ENCODE results near the gene AGXT2.
A peak's percentile ranks its signal among the peaks of the same experiment; 100 is the strongest.

AGXT2 gene

DNA sequence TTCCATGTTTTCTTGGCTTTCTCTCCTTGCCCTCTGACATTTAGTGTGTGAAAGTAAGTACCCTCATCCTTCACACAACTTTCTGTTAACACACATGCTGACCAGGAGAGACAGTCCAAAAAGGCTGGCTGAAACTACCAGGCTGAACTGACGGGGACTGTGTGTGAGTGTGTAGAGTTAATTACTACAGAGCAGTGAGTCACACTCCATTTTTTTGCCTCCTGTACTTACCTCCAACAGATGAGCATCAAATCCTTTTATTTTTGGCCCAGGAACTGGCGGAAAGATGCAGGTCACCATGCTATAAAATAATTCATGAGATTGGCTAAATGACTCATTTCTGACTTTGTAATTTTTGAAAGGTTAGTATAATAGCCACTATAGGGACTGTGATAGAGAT, 20.2 kb upstream of the AGXT2 start:
- H3K9me3 Mint-ChIP-seq = no peaks in the 10 kb centered on the region
- no peaks in the 10 kb centered on the region for H3K4me1 Mint-ChIP-seq (ENCODE audit: low read depth)
- no peaks in the 10 kb centered on the region for H3K36me3 Mint-ChIP-seq (ENCODE audit: low read depth)
- no peak overlapping the region for H3K27ac Mint-ChIP-seq
- no peak for DNase-seq
- peaks cover 35% of the 10 kb centered on the region for H3K27me3 Mint-ChIP-seq
- H3K4me3 Mint-ChIP-seq = no peak overlapping the region

- H3K4me1 Mint-ChIP-seq (ENCODE audit: low read depth) = no peaks in the 10 kb centered on the region
- H3K27me3 Mint-ChIP-seq = peaks cover 45% of the 10 kb centered on the region
- H3K4me3 Mint-ChIP-seq = no peak overlapping the region
- no peaks in the 10 kb centered on the region for H3K9me3 Mint-ChIP-seq
- H3K36me3 Mint-ChIP-seq (ENCODE audit: low read depth) = no peaks in the 10 kb centered on the region
- no peak overlapping the region for H3K27ac Mint-ChIP-seq
- DNase-seq = no peak
These were observed 18.6 kb upstream of the AGXT2 start for GRCh38 chr5:35066260-35066795.

- Mint-ChIP-seq H3K4me3 (no peak overlapping the region), H3K36me3 (ENCODE audit: low read depth) (no peaks in the 10 kb centered on the region), H3K27ac (no peak overlapping the region)
These were observed 15.7 kb upstream of the AGXT2 start for GRCh38 chr5:35063414-35063813.

DNA sequence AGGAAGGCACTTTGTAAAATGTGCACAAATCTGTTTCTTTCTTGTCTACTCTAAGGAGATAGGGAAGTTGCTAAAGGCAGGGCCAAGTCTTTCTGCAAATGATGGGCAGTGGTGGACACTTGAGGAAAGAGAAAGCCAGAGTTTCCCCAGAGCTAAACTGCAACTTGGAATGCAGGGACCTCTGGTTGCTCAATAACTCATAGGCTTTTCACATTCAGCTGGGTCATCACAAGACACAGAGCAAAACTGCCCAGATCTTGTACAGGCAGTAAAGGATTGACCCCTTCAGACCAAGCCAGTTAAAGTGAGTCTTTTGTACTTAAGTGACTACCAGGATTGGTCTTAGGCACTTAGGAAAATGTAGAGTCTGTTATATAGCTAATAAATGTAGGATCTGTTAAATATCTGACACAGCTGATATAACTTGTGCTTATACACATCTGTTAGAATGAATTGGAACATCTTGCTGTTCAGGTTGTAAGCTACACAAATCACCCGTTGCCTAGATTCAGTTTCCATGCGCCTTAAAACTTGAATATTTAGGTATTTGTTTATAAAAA, 13.5 kb upstream of the AGXT2 start:
- Mint-ChIP-seq H3K27ac (no peak overlapping the region), H3K36me3 (ENCODE audit: low read depth) (no peaks in the 10 kb centered on the region), H3K4me1 (ENCODE audit: low read depth) (peaks cover 13% of the 10 kb centered on the region), H3K9me3 (no peaks in the 10 kb centered on the region), H3K4me3 (no peak overlapping the region), H3K27me3 (peaks cover 55% of the 10 kb centered on the region)
- no peak for DNase-seq

More at GRCh38 chr5:35063414-35063813, 15.7 kb upstream of the AGXT2 start:
- no peak for DNase-seq
- peaks cover 54% of the 10 kb centered on the region for H3K27me3 Mint-ChIP-seq
- H3K4me1 Mint-ChIP-seq (ENCODE audit: low read depth) = peaks cover 3% of the 10 kb centered on the region
- no peaks in the 10 kb centered on the region for H3K9me3 Mint-ChIP-seq

DNA sequence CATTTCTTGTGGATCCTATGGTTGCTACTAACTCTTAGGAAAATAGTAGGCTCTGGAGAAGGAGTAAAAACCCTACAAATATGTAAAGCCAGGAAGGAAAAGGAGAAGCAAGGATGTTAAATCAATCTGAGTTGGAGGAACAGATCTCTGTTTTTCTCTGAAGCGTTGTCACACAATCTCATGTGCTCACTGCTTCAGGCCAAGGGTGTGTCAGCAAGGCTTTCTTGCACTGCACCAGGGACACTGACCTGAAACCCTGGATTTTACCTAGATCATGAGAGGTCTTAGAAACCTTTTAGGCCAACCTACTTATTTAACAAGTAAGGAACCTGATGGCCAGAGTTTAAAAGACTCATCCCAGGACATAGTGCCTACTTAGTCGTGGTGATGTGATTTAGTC, 12.5 kb upstream of the AGXT2 start:
- H3K9me3 Mint-ChIP-seq = no peaks in the 10 kb centered on the region
- no peak overlapping the region for H3K4me3 Mint-ChIP-seq
- H3K27ac Mint-ChIP-seq = no peak overlapping the region
- no peaks in the 10 kb centered on the region for H3K36me3 Mint-ChIP-seq (ENCODE audit: low read depth)
- no peak for DNase-seq
- H3K4me1 Mint-ChIP-seq (ENCODE audit: low read depth) = peaks cover 13% of the 10 kb centered on the region
- H3K27me3 Mint-ChIP-seq = peaks cover 56% of the 10 kb centered on the region

DNA sequence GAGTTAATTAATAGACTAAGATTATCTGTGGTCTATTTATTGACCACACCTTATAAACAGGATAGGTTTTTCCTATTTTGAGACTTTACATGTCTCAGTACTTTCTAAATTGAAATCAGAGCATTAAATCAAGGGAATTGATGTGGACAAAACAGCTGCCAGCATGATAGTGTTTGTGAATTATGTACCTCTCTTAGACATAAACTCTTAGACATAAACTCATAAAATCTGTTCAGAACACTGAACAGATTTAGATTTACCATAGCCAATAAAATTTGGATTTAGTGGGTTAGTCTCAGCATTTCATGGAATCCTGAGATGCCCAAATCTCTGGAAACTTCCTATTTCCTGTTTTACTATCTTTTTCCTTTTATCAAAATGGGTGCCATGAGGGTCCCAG, 11.5 kb upstream of the AGXT2 start:
- Mint-ChIP-seq H3K27ac (no peak overlapping the region), H3K4me3 (no peak overlapping the region), H3K36me3 (ENCODE audit: low read depth) (no peaks in the 10 kb centered on the region), H3K9me3 (no peaks in the 10 kb centered on the region), H3K4me1 (ENCODE audit: low read depth) (peaks cover 13% of the 10 kb centered on the region), H3K27me3 (peaks cover 64% of the 10 kb centered on the region)
- no peak for DNase-seq

DNA sequence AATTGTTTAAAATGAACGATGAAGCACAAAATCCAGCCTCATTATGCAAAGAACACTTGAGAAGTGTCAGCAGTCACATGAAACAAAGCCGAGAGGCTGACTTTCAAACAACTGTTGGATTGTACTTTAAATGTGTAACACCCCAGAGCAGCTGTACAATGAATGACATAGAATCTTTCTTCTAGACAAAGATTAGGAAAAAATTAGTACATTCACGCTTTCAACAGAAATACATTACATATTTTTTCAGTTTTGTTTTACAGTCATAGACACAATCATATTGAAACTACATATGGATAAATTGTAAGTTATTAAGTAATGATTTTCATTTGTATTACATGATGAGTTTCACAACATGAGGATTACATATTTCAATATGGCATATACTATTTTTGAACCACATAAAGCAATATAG, 10.6 kb upstream of the AGXT2 start:
- Mint-ChIP-seq H3K27me3 (peaks cover 66% of the 10 kb centered on the region), H3K9me3 (no peaks in the 10 kb centered on the region), H3K4me1 (ENCODE audit: low read depth) (peaks cover 13% of the 10 kb centered on the region), H3K27ac (peak overlapping the region; percentile 47), H3K4me3 (no peak overlapping the region), H3K36me3 (ENCODE audit: low read depth) (no peaks in the 10 kb centered on the region)
- DNase-seq = no peak

- Mint-ChIP-seq H3K4me3 (no peak overlapping the region), H3K4me1 (ENCODE audit: low read depth) (peaks cover 13% of the 10 kb centered on the region), H3K27me3 (peaks cover 63% of the 10 kb centered on the region), H3K27ac (no peak overlapping the region), H3K36me3 (ENCODE audit: low read depth) (no peaks in the 10 kb centered on the region), H3K9me3 (no peaks in the 10 kb centered on the region)
- no peak for DNase-seq
These were observed 8.9 kb upstream of the AGXT2 start for GRCh38 chr5:35056686-35057085.

DNA sequence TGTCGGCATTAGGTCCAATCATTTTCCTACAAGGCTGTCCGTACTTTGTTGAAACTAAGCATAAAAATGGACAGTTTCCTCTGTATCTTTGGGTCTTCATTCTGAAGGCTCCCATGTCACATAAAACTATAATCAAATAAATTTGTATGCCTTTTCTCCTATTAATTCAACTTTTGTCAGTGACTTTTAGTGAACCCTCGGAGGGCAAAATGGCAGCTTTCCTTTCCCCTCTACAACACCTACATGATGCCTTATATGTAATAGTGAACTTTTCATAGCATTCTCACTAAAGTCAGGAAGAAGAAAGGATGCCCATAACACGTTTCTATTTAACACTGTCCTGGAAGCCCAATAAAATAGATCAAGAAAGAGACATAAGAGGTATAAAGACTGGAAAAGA, 5.1 kb upstream of the AGXT2 start:
- H3K36me3 Mint-ChIP-seq (ENCODE audit: low read depth) = no peaks in the 10 kb centered on the region
- no peak overlapping the region for H3K27ac Mint-ChIP-seq
- no peak for DNase-seq
- H3K27me3 Mint-ChIP-seq = peaks cover 68% of the 10 kb centered on the region
- H3K4me1 Mint-ChIP-seq (ENCODE audit: low read depth) = peaks cover 4% of the 10 kb centered on the region
- no peak overlapping the region for H3K4me3 Mint-ChIP-seq
- no peaks in the 10 kb centered on the region for H3K9me3 Mint-ChIP-seq

- no peak for DNase-seq
- no peaks in the 10 kb centered on the region for H3K9me3 Mint-ChIP-seq
- peaks cover 68% of the 10 kb centered on the region for H3K27me3 Mint-ChIP-seq
- H3K4me1 Mint-ChIP-seq (ENCODE audit: low read depth) = no peaks in the 10 kb centered on the region
- no peak overlapping the region for H3K27ac Mint-ChIP-seq
- no peak overlapping the region for H3K4me3 Mint-ChIP-seq
- H3K36me3 Mint-ChIP-seq (ENCODE audit: low read depth) = no peaks in the 10 kb centered on the region
These were observed 2.9 kb upstream of the AGXT2 start for GRCh38 chr5:35050541-35051126.

- H3K27ac Mint-ChIP-seq = no peak overlapping the region
- no peaks in the 10 kb centered on the region for H3K4me1 Mint-ChIP-seq (ENCODE audit: low read depth)
- no peak overlapping the region for H3K4me3 Mint-ChIP-seq
These were observed 1.2 kb upstream of the AGXT2 start for GRCh38 chr5:35048910-35049309.

DNA sequence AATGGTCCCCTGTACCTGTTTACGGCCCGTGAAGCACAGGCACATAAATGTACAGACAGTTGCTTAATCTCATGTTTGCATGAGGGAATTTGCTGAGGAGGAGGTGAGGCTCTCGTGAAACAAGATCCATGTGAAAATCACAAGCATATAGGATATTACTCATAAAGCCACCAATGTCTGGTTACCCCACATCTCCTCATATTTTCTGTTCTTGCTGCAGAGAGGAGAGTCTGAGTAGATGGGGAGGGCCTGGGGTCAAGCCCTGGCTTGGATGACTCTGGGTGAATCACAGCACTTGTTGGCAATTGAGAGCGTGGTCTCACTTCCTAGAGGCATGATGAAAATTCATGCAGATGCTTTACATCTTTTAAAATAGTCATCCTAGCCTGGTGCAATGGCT, 975 bp downstream of the AGXT2 start:
- H3K27ac Mint-ChIP-seq = no peak overlapping the region
- no peak overlapping the region for H3K4me3 Mint-ChIP-seq
- H3K36me3 Mint-ChIP-seq (ENCODE audit: low read depth) = no peaks in the 10 kb centered on the region
- H3K27me3 Mint-ChIP-seq = peaks cover 50% of the 10 kb centered on the region
- no peak for DNase-seq
- H3K9me3 Mint-ChIP-seq = no peaks in the 10 kb centered on the region
- H3K4me1 Mint-ChIP-seq (ENCODE audit: low read depth) = no peaks in the 10 kb centered on the region

More at GRCh38 chr5:35048910-35049309, 1.2 kb upstream of the AGXT2 start:
- no peak for DNase-seq
- peaks cover 61% of the 10 kb centered on the region for H3K27me3 Mint-ChIP-seq
- H3K36me3 Mint-ChIP-seq (ENCODE audit: low read depth) = no peaks in the 10 kb centered on the region
- H3K9me3 Mint-ChIP-seq = no peaks in the 10 kb centered on the region

DNA sequence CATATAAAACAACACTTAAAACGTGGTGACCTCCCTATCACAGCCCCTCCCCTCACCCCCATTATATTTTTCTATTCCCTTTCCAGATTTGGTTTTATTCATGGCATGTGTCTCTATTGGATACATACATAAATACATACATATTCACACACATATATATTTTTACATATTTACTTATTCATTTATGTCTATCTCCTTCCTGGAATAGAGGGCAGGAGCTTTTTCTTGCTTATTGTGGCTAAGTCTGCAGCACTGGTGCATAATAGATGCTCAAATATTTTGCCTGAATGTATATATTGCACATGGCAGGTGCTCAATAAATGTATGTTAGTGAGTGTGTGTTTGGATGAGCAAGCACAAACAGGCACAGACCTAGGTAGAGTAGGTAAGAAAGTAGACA, 2.5 kb downstream of the AGXT2 start:
- Mint-ChIP-seq H3K27me3 (peaks cover 49% of the 10 kb centered on the region), H3K36me3 (ENCODE audit: low read depth) (no peaks in the 10 kb centered on the region), H3K4me1 (ENCODE audit: low read depth) (no peaks in the 10 kb centered on the region), H3K27ac (no peak overlapping the region), H3K4me3 (no peak overlapping the region), H3K9me3 (no peaks in the 10 kb centered on the region)
- no peak for DNase-seq

DNA sequence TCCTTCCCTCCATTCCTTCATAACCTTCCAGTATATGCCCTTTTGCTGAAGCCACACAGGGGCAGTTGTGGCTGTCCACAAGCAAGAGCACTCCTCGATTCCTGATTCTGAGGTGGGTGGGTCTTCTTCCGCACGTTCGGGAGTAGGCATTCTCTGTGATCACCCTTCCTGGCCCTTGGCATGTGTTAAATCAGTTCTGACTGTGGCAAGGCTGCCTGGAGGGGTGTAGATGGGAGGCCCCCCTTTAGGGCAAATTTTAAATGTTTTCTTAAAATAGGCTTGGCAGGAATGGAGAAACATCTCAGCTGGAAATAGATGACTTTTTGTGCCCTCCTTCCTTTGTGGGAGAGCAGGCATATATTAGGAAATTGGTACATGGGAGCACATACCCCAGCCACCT, 3.1 kb downstream of the AGXT2 start:
- H3K27me3 Mint-ChIP-seq = peaks cover 52% of the 10 kb centered on the region
- no peak for DNase-seq
- no peak overlapping the region for H3K4me3 Mint-ChIP-seq
- no peaks in the 10 kb centered on the region for H3K9me3 Mint-ChIP-seq
- H3K4me1 Mint-ChIP-seq (ENCODE audit: low read depth) = no peaks in the 10 kb centered on the region
- H3K36me3 Mint-ChIP-seq (ENCODE audit: low read depth) = no peaks in the 10 kb centered on the region
- no peak overlapping the region for H3K27ac Mint-ChIP-seq

- Mint-ChIP-seq H3K9me3 (no peaks in the 10 kb centered on the region), H3K27ac (no peak overlapping the region), H3K4me1 (ENCODE audit: low read depth) (no peaks in the 10 kb centered on the region), H3K36me3 (ENCODE audit: low read depth) (no peaks in the 10 kb centered on the region), H3K27me3 (peaks cover 51% of the 10 kb centered on the region), H3K4me3 (no peak overlapping the region)
- DNase-seq = no peak
These were observed 5.0 kb downstream of the AGXT2 start for GRCh38 chr5:35042781-35043180.

All from activated T-cell treated with anti-CD3 and anti-CD28 coated beads, Interleukin-2, amount 50 U/mL, for 24 hours (primary cell).